K562 (cell line): ENCODE data around the gene C4orf50. TPM values are rescaled to one million over a fixed set of nuclear protein-coding genes. Genes with fewer than 3 reads are reported as not detected.

Experiments
- ATAC-seq: fragments of 200-7000 bp; cut with Tn5 transposase; 3 replicates; pipeline ENCODE4 v1.9.1; 2020; ENCODE audit warnings: moderate library complexity
- BruUV-seq: library from RNA; stranded (reverse); fragments of 400-500 nt; replicated peaks from 2 replicates; lab custom pipeline; 2021; lab: Mats Ljungman, UMichigan
- CTCF ChIA-PET: fragments of 300-600 bp; formaldehyde crosslinking; extraction: SDS; loops from one replicate; lab custom pipeline; 2021; ENCODE audit warnings: low intra/inter-chr PET ratio; lab: Yijun Ruan, JAX
- POLR2A ChIA-PET: fragments of 300-600, 350-650 bp; sonication (Branson Sonifier 250); formaldehyde crosslinking; extraction: SDS; loops from one replicate; lab custom pipeline; 2021; ENCODE audit warnings: antibody characterized with exemption, inconsistent platforms; lab: Yijun Ruan, JAX
- DNase-seq, 4 experiments: peaks; one replicate each; pipeline versions ENCODE4 v3.0.0 to v3.0.0-alpha.2; 2011 to 2018; ENCODE audit warnings: low spot score in 3 of 4, mixed read lengths in 3 of 4; ENCODE audit errors: extremely low read depth in 1 of 4
- FAIRE-seq: peaks from 2 replicates; lab custom pipeline; 2011; peaks lifted over from hg19 to GRCh38; lab: Jason Lieb, UNC
- H2AFZ ChIP-seq: 2 replicates; pipeline ENCODE4 v1.6.0; 2011; ENCODE audit warnings: low read depth, low read length, control low read depth, inconsistent platforms
- H3K27ac ChIP-seq: fragments of 200-600 bp; 3 replicates; pipeline ENCODE4 v1.8.0; 2011; ENCODE audit warnings: low read depth, mild to moderate bottlenecking, control low read depth, inconsistent platforms, low read length, moderate library complexity, mixed read lengths; ENCODE audit errors: extremely low read depth
- H3K27me3 ChIP-seq, 2 experiments: fragments of 300-600 bp in 1 of 2; 2 replicates in 1 of 2; 3 replicates in 1 of 2; pipeline versions ENCODE4 v1.6.0 to v1.8.0; 2011; ENCODE audit warnings: inconsistent platforms in 2 of 2, low read length in 2 of 2, mild to moderate bottlenecking in 1 of 2, mixed read lengths in 1 of 2, moderate library complexity in 1 of 2; ENCODE audit not compliant: control insufficient read depth in 2 of 2, insufficient read depth in 2 of 2
- H3K36me3 ChIP-seq: fragments of 300-600 bp; 3 replicates; pipeline ENCODE4 v1.8.0; 2011; ENCODE audit warnings: mild to moderate bottlenecking, low read length, inconsistent platforms; ENCODE audit not compliant: control insufficient read depth, insufficient read depth
- H3K4me1 ChIP-seq, 2 experiments: fragments of 200-600 bp in 1 of 2; replicated peaks in 1 of 2; 2 replicates in 1 of 2; 3 replicates in 1 of 2; pipeline versions ENCODE4 v1.5.1 to v1.8.0; 2011; ENCODE audit warnings: inconsistent platforms in 2 of 2, low read length in 2 of 2, mild to moderate bottlenecking in 1 of 2, mixed read lengths in 1 of 2, moderate library complexity in 1 of 2; ENCODE audit not compliant: control insufficient read depth in 2 of 2, insufficient read depth in 2 of 2
- H3K4me2 ChIP-seq: 2 replicates; pipeline ENCODE4 v1.6.1; 2011; ENCODE audit warnings: low read length, control low read depth, inconsistent platforms, mixed read lengths; ENCODE audit not compliant: insufficient read depth
- H3K4me3 ChIP-seq: fragments of 200-600 bp; sonication (generic), shearing (Covaris generic); 2 replicates; pipeline ENCODE4 v1.5.1; 2016; ENCODE audit warnings: control low read depth, inconsistent platforms
- H3K79me2 ChIP-seq: fragments of 200-600 bp; 3 replicates; pipeline ENCODE4 v1.8.0; 2011; ENCODE audit warnings: low read length, inconsistent platforms; ENCODE audit not compliant: control insufficient read depth, insufficient read depth
- H3K9ac ChIP-seq, 2 experiments: 2 replicates each; pipeline versions ENCODE4 v1.6.0 to v1.6.1; 2011; ENCODE audit warnings: low read depth in 2 of 2, low read length in 2 of 2, control low read depth in 1 of 2, inconsistent platforms in 1 of 2, mild to moderate bottlenecking in 1 of 2, mixed read lengths in 1 of 2; ENCODE audit not compliant: insufficient read depth in 1 of 2
- H3K9me1 ChIP-seq: one replicate; pipeline ENCODE4 v1.6.0; 2011; ENCODE audit warnings: inconsistent platforms, mild to moderate bottlenecking, low read length, moderate library complexity; ENCODE audit not compliant: control insufficient read depth, insufficient read depth
- H3K9me3 ChIP-seq: replicated peaks from 2 replicates; pipeline ENCODE4 v1.5.1; 2011; ENCODE audit warnings: low read depth, low read length, inconsistent platforms; ENCODE audit not compliant: control insufficient read depth, insufficient read depth
- H4K20me1 ChIP-seq: replicated peaks from 2 replicates; pipeline ENCODE4 v1.6.1; 2011; ENCODE audit warnings: low read length, inconsistent platforms, mixed read lengths; ENCODE audit not compliant: control insufficient read depth, insufficient read depth
- DDX20 ChIP-seq: fragments of 450-650 bp; IDR thresholded peaks from 2 replicates; pipeline ENCODE4 v1.6.1; 2016; ENCODE audit warnings: missing genetic modification characterization, low read depth, mild to moderate bottlenecking, missing compliant biosample characterization, moderate library complexity
- E2F8 ChIP-seq: fragments of 450-650 bp; IDR thresholded peaks from 2 replicates; pipeline ENCODE4 v1.7.1; 2018; ENCODE audit warnings: mild to moderate bottlenecking, low read depth; ENCODE audit not compliant: partially characterized antibody
- RUNX1 ChIP-seq: sonication (generic); IDR thresholded peaks from 2 replicates; pipeline ENCODE4 v1.6.1; 2016; ENCODE audit warnings: antibody characterized with exemption, low read depth
- XRCC3 ChIP-seq: fragments of 450-650 bp; IDR thresholded peaks from 2 replicates; pipeline ENCODE4 v1.6.1; 2017; ENCODE audit warnings: mild to moderate bottlenecking, moderate library complexity
- WGBS: fragments of 100-300 bp; shearing (Covaris generic); methylation state at CpG from one replicate; pipeline ENCODE4 v1.1.6; 2016; ENCODE audit warnings: low coverage, mixed read lengths; ENCODE audit not compliant: insufficient coverage; ENCODE audit errors: missing lambda C conversion rate; 5-methylcytosine and 5-hydroxymethylcytosine counted together
- in situ Hi-C: fragments of 300-500 bp; cut with MboI; formaldehyde crosslinking; loops from 4 replicates; pipeline ENCODE4 v1.15.0; 2018; ENCODE audit warnings: inconsistent platforms, mixed read lengths
- intact Hi-C: fragments of 100-400 bp; cut with micrococcal nuclease; formaldehyde crosslinking; loops from 2 replicates; pipeline ENCODE4 v1.14.2; 2022
- polyA plus RNA-seq, 8 experiments: library from polyadenylated mRNA; depleted of rRNA in 4 of 8; stranded (reverse) in 5 of 8; unstranded in 3 of 8; fragments of >200 nt; fragmentation: Nextera tagmentation in 2 of 8; fragmentation: Illumina TruSeq in 1 of 8; extraction: Ambion mirVana in 2 of 8; extraction: Trizol in 1 of 8; gene quantifications; 2 replicates each; pipeline versions ENCODE4 v1.2.1 to v1.2.3, GENCODE V29; 2011 to 2014; ENCODE audit warnings: inconsistent platforms in 1 of 8, missing spikeins in 1 of 8
- total RNA-seq, 7 experiments: library from RNA; depleted of rRNA in 6 of 7; stranded (reverse); fragments of >200 nt in 6 of 7; fragmentation: Illumina TruSeq in 2 of 7; extraction: Trizol in 2 of 7; gene quantifications; 2 replicates each; pipeline versions ENCODE4 v1.2.1 to v1.2.3, GENCODE V29; 2011 to 2021; ENCODE audit warnings: low replicate concordance in 1 of 7
- TF ChIP-seq, protein P1 (sequence below): fragments of 250-450 bp; sonication (Bioruptor Pico); IDR thresholded peaks from 2 replicates; pipeline ENCODE4 v1.9.0; 2021; ENCODE audit warnings: mild to moderate bottlenecking

The C4orf50 gene
- total and polyA plus RNA-seq, 9 of the 15 experiments (the other 6 are each of a cell fraction or from before 2014, with no cell fraction given), result not detected

DNA sequence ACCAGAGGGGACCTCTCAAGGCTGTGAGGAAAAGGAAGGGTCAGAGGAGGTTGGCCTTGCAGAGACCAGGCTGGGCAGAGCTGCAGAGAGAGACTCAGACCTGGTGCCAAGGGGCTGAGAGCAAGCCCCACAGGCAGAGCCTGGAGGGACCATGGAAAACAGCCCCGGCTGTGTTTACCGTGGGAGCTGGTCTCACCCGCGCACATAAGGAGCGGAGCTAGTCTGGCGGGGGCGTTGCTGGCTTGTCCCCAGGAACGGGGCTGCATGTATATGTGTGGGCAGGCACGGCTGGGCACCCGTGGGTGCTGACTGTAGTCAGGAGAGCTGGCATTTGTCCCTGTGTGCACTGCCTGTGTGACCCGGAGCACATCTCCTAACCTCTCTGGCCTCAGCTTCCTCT lies 45.7 kb downstream of the C4orf50 start:
- DNase-seq, result no peak
- BruUV-seq, result no TSS peak
- Histone ChIP-seq H3K4me2 (no peak overlapping the region), H3K27ac (no peak overlapping the region), H3K79me2 (no peaks in the 10 kb centered on the region), H2AFZ (no peak overlapping the region), H3K36me3 (no peaks in the 10 kb centered on the region), H3K4me3 (no peak overlapping the region), H3K27me3 (peaks cover 0 to 44% of the 10 kb centered on the region in 2 experiments; a peak in 4 of 5 replicates), H3K4me1 (peaks cover 0 to 4% of the 10 kb centered on the region in 2 experiments; a peak in 1 of 5 replicates), H3K9me3 (no peaks in the 10 kb centered on the region), H4K20me1 (no peaks in the 10 kb centered on the region; the same call in 1 of the 2 replicates), H3K9me1 (no peaks in the 10 kb centered on the region), H3K9ac (no peak overlapping the region; a peak in 1 of 4 replicates)
- FAIRE-seq, result no peak
- no peak for TF ChIP-seq E2F8
- TF ChIP-seq, protein P1, sequence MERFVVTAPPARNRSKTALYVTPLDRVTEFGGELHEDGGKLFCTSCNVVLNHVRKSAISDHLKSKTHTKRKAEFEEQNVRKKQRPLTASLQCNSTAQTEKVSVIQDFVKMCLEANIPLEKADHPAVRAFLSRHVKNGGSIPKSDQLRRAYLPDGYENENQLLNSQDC (CRISPR knock-in tag), result no peak
- TF ChIP-seq XRCC3, result no peak
- TF ChIP-seq DDX20 (tag), result no peak
- no peak for TF ChIP-seq RUNX1
- ATAC-seq, result no peak
- POLR2A ChIA-PET, result interaction anchor here (0.6 to 1.0 kb wide), 2 partner anchors 17 to 1567 kb away, joined by 3 read pairs; no protein-coding TSS in a partner anchor
- intact Hi-C loops (no loop called here), in situ Hi-C loops (no loop called here)
- 19% methylated on average over 11 of the region's 11 CpGs for whole genome bisulfite sequencing
- CTCF ChIA-PET, result no interaction called here
